ENCODE results near the gene PARD3.

Gene PARD3

DNA sequence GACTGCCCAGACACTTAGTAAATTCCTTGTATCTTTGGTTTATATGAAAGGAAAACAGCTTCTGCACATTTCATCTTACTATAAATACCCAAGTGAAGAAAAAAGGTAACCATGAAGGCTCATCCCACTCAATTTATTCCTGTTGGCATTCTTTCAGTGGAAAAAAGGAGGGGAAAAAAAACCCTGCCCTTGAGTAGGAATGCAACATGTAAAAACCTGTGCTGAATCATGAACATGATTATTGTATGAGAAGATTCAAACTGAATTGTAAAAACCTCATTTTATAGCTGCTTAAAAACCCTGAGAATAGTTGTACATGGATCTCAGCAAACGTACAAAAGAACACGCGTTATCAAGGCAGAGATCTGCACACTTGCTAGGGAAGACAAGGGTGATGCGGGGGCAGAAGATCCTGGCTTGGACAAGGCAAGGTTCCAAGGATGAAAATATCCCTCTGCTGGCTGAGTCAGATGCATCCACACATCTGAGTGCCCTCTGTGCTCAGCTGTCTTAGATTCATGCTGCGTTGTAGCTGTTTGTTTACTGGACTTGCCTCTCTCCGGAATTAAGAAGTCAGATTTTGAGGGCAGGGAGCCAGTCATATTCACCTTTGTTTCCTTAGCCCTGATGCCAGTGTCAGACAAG, 658.2 kb downstream of the PARD3 start:
- TF ChIP-seq, protein P1, sequence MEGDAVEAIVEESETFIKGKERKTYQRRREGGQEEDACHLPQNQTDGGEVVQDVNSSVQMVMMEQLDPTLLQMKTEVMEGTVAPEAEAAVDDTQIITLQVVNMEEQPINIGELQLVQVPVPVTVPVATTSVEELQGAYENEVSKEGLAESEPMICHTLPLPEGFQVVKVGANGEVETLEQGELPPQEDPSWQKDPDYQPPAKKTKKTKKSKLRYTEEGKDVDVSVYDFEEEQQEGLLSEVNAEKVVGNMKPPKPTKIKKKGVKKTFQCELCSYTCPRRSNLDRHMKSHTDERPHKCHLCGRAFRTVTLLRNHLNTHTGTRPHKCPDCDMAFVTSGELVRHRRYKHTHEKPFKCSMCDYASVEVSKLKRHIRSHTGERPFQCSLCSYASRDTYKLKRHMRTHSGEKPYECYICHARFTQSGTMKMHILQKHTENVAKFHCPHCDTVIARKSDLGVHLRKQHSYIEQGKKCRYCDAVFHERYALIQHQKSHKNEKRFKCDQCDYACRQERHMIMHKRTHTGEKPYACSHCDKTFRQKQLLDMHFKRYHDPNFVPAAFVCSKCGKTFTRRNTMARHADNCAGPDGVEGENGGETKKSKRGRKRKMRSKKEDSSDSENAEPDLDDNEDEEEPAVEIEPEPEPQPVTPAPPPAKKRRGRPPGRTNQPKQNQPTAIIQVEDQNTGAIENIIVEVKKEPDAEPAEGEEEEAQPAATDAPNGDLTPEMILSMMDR (IDR thresholded peaks at IDR 0.05; ENCODE audit: low read depth, low read length, poor library complexity, severe bottlenecking), result no peak
- TF ChIP-seq EZH2phosphoT487 (IDR thresholded peaks at IDR 0.05; ENCODE audit: borderline replicate concordance, low read length), result no peak
- no peak overlapping the region for H3K4me3 ChIP-seq (ENCODE audit: low read length)
- H3K27ac ChIP-seq (ENCODE audit: low read depth, low read length), result no peak overlapping the region
- no peaks in the 10 kb centered on the region for H3K27me3 ChIP-seq (ENCODE audit: control insufficient read depth, low read length)
- no peak overlapping the region for H3K4me2 ChIP-seq (ENCODE audit: low read length)
- H3K4me1 ChIP-seq (ENCODE audit: control insufficient read depth, low read length), result no peaks in the 10 kb centered on the region
- H3K9me2 ChIP-seq (replicated peaks; ENCODE audit: control insufficient read depth, low read length), result no peaks in the 10 kb centered on the region
- no peaks in the 10 kb centered on the region for H3K9me3 ChIP-seq (ENCODE audit: control insufficient read depth, insufficient read depth, low read length)
- no peaks in the 10 kb centered on the region for H3K79me2 ChIP-seq (ENCODE audit: control insufficient read depth, low read length)
- no peaks in the 10 kb centered on the region for H3K36me3 ChIP-seq (ENCODE audit: control insufficient read depth, low read length)
- H3F3A ChIP-seq (ENCODE audit: control insufficient read depth, insufficient read depth), result no peaks in the 10 kb centered on the region
- H4K20me1 ChIP-seq (ENCODE audit: control insufficient read depth, insufficient read depth, low read depth, low read length), result no peaks in the 10 kb centered on the region

DNA sequence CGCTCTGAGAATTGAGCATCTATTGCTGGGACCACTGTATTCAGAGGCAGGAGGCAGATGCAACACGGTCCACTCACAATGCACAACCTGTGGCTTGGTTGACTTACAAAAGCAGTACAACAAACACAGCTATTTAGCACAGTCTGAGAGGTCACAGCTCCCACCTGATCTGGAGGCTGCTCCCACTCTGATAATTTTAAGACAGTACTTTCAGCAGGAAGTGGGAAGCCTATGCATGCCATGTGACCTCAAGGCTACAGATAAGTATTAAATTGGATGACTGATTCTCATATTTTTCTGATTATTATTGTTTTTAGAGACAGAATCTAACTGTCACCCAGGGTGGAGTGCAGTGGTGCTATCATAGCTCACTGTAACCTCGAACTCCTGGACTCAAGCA, 659.3 kb downstream of the PARD3 start:
- Histone ChIP-seq H3K27me3 (ENCODE audit: control insufficient read depth, low read length) (no peaks in the 10 kb centered on the region), H3K4me1 (ENCODE audit: control insufficient read depth, low read length) (no peaks in the 10 kb centered on the region), H3K27ac (ENCODE audit: low read depth, low read length) (no peak overlapping the region), H3F3A (ENCODE audit: control insufficient read depth, insufficient read depth) (no peaks in the 10 kb centered on the region), H4K20me1 (ENCODE audit: control insufficient read depth, insufficient read depth, low read depth, low read length) (no peaks in the 10 kb centered on the region), H3K9me3 (ENCODE audit: control insufficient read depth, insufficient read depth, low read length) (no peaks in the 10 kb centered on the region), H3K4me2 (ENCODE audit: low read length) (no peak overlapping the region), H3K79me2 (ENCODE audit: control insufficient read depth, low read length) (no peaks in the 10 kb centered on the region), H3K4me3 (ENCODE audit: low read length) (no peak overlapping the region), H3K36me3 (ENCODE audit: control insufficient read depth, low read length) (no peaks in the 10 kb centered on the region), H3K9me2 (replicated peaks; ENCODE audit: control insufficient read depth, low read length) (no peaks in the 10 kb centered on the region)
- TF ChIP-seq EZH2phosphoT487 (IDR thresholded peaks at IDR 0.05; ENCODE audit: borderline replicate concordance, low read length), result no peak
- TF ChIP-seq, protein P1 (IDR thresholded peaks at IDR 0.05; ENCODE audit: low read depth, low read length, poor library complexity, severe bottlenecking), result no peak

DNA sequence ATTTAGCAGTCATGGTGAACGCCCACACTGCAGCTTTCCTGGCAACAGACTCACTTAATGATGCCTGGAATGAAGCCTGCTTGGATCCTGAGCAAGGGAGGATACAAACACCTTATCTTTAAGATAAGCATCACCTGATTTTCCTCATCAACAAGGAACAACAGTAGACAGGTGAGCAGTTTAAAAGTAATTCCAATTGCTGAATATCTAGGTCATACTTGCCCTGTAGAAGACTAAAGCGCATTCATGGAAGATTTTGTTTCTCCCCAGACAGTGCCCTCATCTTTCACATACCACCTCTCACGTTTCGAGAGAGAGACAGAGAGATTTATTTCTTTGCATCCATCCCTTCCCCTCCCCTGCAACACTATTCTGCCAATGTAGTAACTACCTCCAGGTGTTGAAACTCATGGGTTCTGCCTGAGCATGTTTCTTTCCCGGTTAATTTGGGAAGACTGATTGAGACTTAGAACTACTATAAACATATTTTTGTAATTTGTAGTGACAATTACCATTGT, 660.7 kb downstream of the PARD3 start:
- H3K4me1 ChIP-seq (ENCODE audit: control insufficient read depth, low read length), result no peaks in the 10 kb centered on the region
- no peak overlapping the region for H3K27ac ChIP-seq (ENCODE audit: low read depth, low read length)
- no peaks in the 10 kb centered on the region for H3F3A ChIP-seq (ENCODE audit: control insufficient read depth, insufficient read depth)
- no peaks in the 10 kb centered on the region for H3K79me2 ChIP-seq (ENCODE audit: control insufficient read depth, low read length)
- H3K27me3 ChIP-seq (ENCODE audit: control insufficient read depth, low read length), result no peaks in the 10 kb centered on the region
- TF ChIP-seq, protein P1 (IDR thresholded peaks at IDR 0.05; ENCODE audit: low read depth, low read length, poor library complexity, severe bottlenecking), result no peak
- no peak for TF ChIP-seq EZH2phosphoT487 (IDR thresholded peaks at IDR 0.05; ENCODE audit: borderline replicate concordance, low read length)
- no peak overlapping the region for H3K4me2 ChIP-seq (ENCODE audit: low read length)
- H3K9me2 ChIP-seq (replicated peaks; ENCODE audit: control insufficient read depth, low read length), result no peaks in the 10 kb centered on the region
- H4K20me1 ChIP-seq (ENCODE audit: control insufficient read depth, insufficient read depth, low read depth, low read length), result no peaks in the 10 kb centered on the region
- H3K9me3 ChIP-seq (ENCODE audit: control insufficient read depth, insufficient read depth, low read length), result no peaks in the 10 kb centered on the region
- no peaks in the 10 kb centered on the region for H3K36me3 ChIP-seq (ENCODE audit: control insufficient read depth, low read length)
- no peak overlapping the region for H3K4me3 ChIP-seq (ENCODE audit: low read length)
